ENCODE measurements around the gene CCDC70. TPM values are rescaled to one million over a fixed set of nuclear protein-coding genes. Genes with fewer than 3 reads are reported as not detected.

CCDC70 gene
- total and polyA plus RNA-seq, 8 donors: not detected

GRCh38 chr13:51833980-51834379 lies 27.8 kb upstream of the CCDC70 start:
- ATAC-seq (no peak), DNase-seq (no peak), FAIRE-seq (no peak)
- no peaks in the 10 kb centered on the region for H3K4me1 ChIP-seq
- no peak for TF ChIP-seq CTCF (IDR thresholded peaks at IDR 0.05)
- H3K27me3 ChIP-seq: no peaks in the 10 kb centered on the region
- H3K36me3 ChIP-seq: no peaks in the 10 kb centered on the region
- 76 to 84% methylated on average over 10 of the region's 10 CpGs for WGBS, 2 donors
- no peak overlapping the region for H3K4me3 ChIP-seq
- no peak overlapping the region for H3K27ac ChIP-seq
- intact Hi-C loops (cut with DNase I): no loop called here
- H3K9me3 ChIP-seq: no peaks in the 10 kb centered on the region

GRCh38 chr13:51834581-51835171 lies 27.1 kb upstream of the CCDC70 start:
- ATAC-seq: no peak
- Histone ChIP-seq H3K27ac (no peak overlapping the region), H3K9me3 (no peaks in the 10 kb centered on the region), H3K4me1 (no peaks in the 10 kb centered on the region), H3K36me3 (no peaks in the 10 kb centered on the region), H3K4me3 (no peak overlapping the region), H3K27me3 (no peaks in the 10 kb centered on the region)
- no peak for TF ChIP-seq CTCF (IDR thresholded peaks at IDR 0.05)
- no peak for FAIRE-seq
- intact Hi-C loops (cut with DNase I): no loop called here
- DNase-seq: no peak
- 61 to 64% methylated on average over 7 of the region's 7 CpGs for WGBS, 2 donors

- 84 to 94% methylated on average over 3 of the region's 3 CpGs for WGBS, 2 donors
- Histone ChIP-seq H3K9me3 (no peaks in the 10 kb centered on the region), H3K4me3 (no peak overlapping the region), H3K36me3 (no peaks in the 10 kb centered on the region), H3K4me1 (no peaks in the 10 kb centered on the region), H3K27me3 (no peaks in the 10 kb centered on the region), H3K27ac (no peak overlapping the region)
- FAIRE-seq (no peak), ATAC-seq (no peak), DNase-seq (no peak)
- no peak for TF ChIP-seq CTCF (IDR thresholded peaks at IDR 0.05)
- intact Hi-C loops (cut with DNase I): no loop called here
Observed at GRCh38 chr13:51837016-51837415, 24.8 kb upstream of the CCDC70 start.

GRCh38 chr13:51838240-51838846 lies 23.4 kb upstream of the CCDC70 start:
- WGBS, 2 donors: 87 to 93% methylated on average over 8 of the region's 8 CpGs
- Histone ChIP-seq H3K4me1 (no peaks in the 10 kb centered on the region), H3K36me3 (no peaks in the 10 kb centered on the region), H3K27ac (no peak overlapping the region), H3K4me3 (no peak overlapping the region), H3K27me3 (no peaks in the 10 kb centered on the region), H3K9me3 (no peaks in the 10 kb centered on the region)
- DNase-seq (no peak), ATAC-seq (no peak), FAIRE-seq (no peak)
- TF ChIP-seq CTCF (IDR thresholded peaks at IDR 0.05): no peak
- intact Hi-C loops (cut with DNase I): no loop called here
